Activated CD8-positive, alpha-beta memory T cell treated with anti-CD3 and anti-CD28 coated beads, Interleukin-2, amount 50 U/mL, for 1 hour (primary cell): Measurements from ENCODE around the gene FCHSD2.
"Not testable (repeated sequence)": the region's sequence is repeated elsewhere in the genome, so short reads cannot be mapped to it uniquely, and the experiment has no call there.

ENCODE experiments used
- DNase-seq: peaks from one replicate; pipeline ENCODE4 v3.0.0-alpha.2; 2020; ENCODE audit errors: extremely low read depth

The FCHSD2 gene

DNA sequence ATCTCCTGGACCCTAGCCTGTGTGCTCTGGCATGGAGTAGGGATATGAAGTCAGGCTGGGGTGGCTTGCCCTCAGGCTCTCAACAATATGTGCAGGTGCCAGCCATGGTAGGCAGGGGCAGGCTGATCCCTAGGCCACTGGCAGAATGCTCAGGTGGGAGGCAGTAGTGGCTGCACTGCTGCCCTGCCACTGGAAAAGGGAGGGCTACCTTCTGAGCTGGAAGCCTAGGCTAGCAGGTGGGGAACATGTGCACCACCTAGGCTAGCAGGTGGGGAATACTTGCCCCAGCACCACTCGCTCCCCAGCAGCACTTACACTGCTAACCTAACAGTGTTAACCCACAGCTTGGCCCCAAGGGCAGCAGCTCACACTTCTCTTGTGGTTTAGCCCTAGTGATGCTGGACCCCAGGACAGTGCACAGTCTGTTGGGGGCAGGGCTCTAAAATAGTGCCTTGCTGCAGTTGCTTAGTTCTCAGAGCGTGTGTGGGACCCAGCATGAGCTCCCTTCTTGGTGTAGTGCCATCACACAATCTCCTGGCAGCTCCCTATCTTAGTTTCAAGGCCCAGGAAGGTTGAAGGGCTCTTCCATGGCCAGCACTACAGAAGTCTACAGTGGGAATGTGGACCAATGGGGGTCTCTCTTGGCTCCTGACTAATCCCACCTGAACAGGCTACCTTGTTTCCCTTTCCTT is 130.8 kb downstream of the FCHSD2 start:
- no peak for DNase-seq

DNA sequence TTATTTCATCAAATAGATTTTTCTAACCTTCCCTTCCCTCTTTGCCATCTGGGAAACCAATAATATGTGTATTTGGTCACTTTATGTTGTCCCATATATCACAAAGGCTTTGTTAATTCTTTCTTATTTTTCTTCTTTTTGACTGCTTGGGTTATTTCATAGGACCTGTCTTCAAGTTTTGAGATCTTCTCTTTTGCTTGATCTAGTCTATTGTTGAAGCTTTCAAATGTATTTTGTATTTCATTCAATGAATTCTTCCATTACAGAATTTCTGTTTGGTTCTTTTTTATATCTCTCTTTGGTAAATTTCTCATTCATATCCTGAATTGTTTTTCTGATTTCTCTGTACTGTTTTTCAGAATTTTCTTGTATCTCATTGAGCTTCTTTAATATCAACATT is 132.1 kb downstream of the FCHSD2 start:
- DNase-seq: no peak

DNA sequence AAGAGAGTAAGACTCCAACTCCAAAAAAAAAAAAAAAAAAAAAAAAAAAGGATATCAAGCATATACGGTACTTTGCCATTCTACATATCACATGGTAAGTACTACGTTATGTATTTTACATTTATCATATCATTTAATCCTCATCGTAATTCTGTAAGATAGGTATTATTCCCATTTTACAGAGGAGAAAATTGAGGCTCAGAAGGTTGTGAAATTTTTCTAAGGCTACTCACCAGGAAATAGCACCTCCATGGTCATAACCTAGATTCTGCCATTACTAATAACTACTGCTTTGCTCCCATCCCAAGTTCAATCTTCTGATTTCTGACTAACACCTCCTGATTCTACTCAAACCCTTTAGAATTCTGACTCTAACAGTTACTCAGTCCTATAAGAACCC is 138.0 kb downstream of the FCHSD2 start:
- DNase-seq: no peak

DNA sequence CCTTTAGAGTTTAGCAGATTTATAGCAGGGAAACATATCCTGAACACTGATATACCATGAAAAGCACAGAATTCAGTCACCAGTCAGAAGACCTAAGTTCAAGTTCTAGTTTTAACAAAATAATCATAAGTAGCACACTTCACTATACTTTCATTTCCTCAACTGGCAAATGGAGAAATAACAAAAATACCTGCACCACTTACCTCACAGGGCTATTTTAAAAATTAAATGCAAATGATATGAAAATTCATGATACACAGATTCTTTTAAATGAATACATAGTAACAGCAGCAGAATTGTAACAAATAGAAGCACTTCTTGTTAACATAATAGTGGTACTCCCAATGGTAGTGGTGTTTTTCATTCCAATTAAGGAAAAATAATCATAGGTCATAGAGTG is 139.0 kb downstream of the FCHSD2 start:
- DNase-seq: no peak

DNA sequence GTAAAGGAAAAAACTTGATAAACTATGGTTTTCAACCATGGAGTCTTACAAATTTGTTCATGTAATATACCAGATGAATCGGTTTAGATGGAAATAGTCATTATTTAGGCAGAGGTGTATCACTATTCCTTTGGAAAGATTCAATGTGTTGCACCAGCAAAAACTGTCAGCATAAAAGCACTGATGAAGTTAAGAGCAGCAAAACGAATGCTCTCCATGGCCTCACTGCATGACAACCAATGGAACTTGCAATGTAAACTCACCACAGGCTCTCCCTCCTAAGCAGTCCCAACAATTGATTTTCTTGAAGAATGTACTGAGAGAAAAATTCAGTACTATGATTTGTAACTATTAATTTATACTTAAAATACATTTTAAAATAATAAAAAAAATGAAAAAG is 139.9 kb downstream of the FCHSD2 start:
- no peak for DNase-seq

- no peak for DNase-seq
Measured at GRCh38 chr11:73001615-73002014, 140.5 kb downstream of the FCHSD2 start.

- no peak for DNase-seq
Measured at GRCh38 chr11:72998676-72999075, 143.4 kb downstream of the FCHSD2 start.

DNA sequence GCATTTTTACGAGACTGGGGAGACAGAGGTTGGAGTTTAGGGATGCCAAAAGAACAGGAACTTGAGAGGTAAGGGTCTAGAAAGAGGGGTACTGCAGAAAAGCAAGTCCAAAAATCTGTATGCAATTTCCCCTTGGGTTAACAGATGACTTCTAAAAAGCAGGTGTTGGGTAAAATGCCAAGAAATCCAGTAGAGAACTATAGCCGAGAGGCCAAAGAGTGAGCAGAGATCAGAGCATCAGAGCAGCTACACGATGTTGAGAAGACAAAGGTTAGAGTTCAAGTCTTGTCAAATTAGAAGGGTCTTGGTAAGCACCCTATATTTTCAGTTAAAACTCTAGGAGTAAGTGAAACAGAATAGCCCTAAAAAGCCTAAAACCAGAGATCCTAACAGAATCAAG is 145.2 kb downstream of the FCHSD2 start:
- no peak for DNase-seq

GRCh38 chr11:72989727-72990126 is 152.4 kb downstream of the FCHSD2 start:
- DNase-seq: no peak

- DNase-seq: no peak
Measured at GRCh38 chr11:72988821-72989220, 153.3 kb downstream of the FCHSD2 start.

GRCh38 chr11:72985645-72986044 is 156.5 kb downstream of the FCHSD2 start:
- no peak for DNase-seq

GRCh38 chr11:72984453-72985077 is 157.6 kb downstream of the FCHSD2 start:
- no peak for DNase-seq

DNA sequence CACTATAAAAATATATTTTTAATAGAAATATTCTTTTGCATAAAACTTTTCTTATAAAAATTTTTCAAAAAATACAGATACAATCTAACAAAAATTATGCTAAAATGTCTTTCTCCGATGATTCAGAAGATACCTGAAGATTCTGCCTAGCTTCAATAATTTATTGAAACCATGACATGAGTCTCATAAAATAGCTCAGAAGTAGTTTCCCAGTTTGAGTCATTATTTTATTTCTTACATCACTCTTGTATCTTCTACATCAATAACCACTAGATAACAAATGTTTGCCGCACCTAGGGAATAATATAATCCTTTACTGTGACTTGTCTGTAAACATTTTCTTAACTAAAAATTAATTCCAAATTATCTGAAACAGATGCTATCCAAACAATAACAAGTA is 158.6 kb downstream of the FCHSD2 start:
- no peak for DNase-seq

GRCh38 chr11:72981971-72982685 is 160.0 kb downstream of the FCHSD2 start:
- DNase-seq: no peak

DNA sequence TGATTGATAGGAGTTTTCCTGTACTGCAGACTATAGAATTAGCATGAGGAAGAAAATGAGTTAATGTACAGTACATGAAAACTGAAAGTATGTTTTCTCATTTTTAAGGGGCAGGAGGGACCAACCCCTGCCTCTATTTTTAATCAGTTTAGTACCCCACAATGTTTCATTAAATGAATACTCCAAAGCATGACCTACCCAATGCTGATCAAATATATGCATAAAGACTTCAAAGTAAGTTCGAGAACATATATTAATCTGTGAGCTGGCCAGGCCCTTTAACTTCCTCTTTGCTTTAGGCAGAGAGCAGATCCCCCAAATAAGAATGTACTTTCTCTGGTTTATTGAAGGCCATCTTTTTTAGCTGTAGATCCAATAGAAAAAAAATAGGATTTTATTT is 161.0 kb downstream of the FCHSD2 start:
- no peak for DNase-seq

- not testable (repeated sequence) for DNase-seq
Measured at GRCh38 chr11:72977782-72978181, 164.3 kb downstream of the FCHSD2 start.

DNA sequence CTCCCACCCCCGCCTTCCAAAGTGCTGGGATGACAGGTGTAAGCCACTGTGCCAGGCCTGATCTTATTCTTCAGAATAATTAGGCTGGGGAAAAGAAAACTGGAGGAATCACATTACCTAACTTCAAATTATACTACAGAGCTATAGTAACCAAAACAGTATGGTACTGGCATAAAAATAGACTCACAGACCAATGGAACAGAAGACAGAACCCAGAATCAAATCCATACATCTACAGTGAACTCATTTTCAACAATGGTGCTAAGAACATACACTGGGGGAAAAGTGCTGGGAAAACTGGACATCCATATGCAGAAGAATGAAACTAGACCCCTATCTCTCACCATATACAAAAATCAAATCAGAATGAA is 165.6 kb downstream of the FCHSD2 start:
- DNase-seq: not testable (repeated sequence)

- no peak for DNase-seq
Measured at GRCh38 chr11:72975778-72976521, 166.2 kb downstream of the FCHSD2 start.

GRCh38 chr11:72974487-72975205 is 167.5 kb downstream of the FCHSD2 start:
- no peak for DNase-seq

DNA sequence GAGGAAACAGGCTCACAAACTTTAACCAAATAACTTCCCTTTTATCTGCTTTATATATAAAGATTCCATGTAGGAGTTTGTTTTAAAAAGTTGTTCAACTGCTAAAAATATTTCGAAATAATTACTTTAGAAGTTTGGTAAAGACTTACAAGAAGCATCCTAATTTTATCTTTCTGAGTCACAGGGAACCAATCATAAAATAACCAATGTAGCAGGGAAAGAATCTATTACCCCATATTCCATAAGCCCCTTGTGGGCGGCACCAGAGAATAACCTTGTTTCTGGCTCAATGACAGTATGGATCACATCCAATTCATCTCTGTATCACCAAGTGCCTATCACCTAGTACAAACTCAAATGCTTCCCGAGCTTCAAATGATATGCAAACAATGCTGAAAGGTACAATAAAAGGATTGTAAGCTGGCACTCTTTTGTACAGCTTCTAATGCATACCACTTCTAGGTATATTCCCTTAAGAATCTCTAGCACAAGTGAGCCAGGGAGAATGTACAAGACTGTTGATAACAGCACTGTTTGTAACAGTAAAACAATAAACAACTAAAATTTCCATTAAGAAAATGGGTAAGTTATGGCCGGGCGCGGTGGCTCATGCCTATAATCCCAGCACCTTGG is 169.5 kb downstream of the FCHSD2 start:
- DNase-seq: no peak
